ENCODE data around the gene OTOF.
"Not testable (repeated sequence)": the region's sequence is repeated elsewhere in the genome, so short reads cannot be mapped to it uniquely, and the experiment has no call there.

The OTOF gene

DNA sequence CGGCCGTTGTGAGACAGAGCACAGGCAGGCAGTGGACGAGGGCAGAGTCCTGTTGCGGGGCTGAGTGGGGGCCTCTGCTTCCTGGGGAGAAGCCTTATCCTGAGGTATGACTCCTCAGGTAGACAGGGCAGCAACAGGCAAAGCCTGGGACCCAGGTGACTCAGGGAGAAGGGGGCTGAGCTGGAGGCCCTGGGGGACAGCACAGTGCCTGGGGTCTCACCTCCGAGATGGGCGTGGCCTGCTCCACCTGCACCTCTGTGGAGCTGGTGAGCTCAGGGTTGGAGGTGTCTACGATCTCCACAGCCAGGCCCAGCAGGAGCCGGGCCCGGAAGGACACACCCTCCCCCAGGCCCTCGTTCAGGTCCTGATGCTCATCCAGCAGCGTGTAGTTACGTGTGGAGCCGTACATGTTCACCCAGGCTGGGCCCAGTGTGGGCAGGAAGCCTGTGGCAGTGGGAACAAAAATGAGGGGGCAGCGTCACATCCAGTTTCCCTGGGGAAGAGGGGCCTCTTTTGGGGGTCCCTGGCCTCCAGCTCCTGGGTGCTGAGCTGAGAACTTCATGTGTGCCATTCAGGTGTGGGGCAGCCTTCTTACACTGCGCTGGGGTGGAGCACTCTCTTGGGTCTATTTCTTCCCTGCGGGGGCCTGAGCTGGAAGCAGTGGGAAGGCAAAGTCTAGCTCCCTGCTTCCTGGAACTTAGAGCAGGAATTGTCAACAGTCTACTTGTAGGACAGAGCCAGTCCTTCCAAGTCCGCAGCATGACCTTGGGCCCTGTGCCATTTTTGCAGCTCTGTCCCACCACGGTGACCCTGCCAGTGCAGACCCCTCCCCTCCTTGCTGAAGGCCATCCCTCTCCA is 2.9 kb upstream of the OTOF start:
- no peak for DNase-seq (ENCODE audit: low spot score)

- no peak for DNase-seq (ENCODE audit: low spot score)
Measured at GRCh38 chr2:26479789-26480565, 2.1 kb upstream of the OTOF start.

DNA sequence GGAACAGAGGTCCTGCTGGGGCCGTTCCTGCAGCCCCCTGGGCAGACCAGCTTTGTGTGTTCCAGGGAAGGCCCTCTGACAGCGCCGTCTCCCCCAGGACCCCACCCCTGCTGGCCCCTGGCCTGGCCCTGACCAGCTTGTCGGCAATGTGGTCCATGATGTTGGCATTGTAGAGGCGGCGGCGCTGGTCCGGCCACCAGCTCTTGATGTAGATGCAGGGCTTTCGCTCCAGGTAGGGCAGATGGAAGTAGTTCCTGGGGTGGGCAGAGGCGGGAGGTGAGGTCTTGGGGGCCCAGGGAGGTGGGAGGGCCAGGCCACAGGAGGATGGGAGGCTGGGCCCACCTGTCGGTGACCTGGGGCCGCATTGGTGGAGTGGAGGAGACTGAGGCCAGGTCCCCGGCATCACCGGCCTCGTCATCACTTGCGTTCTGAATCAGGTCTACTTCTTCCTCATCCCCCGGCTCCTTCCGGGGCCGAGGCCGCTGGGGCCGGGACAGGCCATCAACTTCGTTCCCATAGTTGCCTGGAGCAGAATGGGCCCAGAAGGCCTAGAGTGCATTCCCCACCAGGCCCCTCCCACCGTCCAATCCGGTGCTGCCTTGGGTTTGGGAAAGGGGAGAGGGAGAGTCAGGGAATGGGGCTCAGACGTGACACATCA is 1.3 kb upstream of the OTOF start:
- DNase-seq (ENCODE audit: low spot score) = no peak

DNA sequence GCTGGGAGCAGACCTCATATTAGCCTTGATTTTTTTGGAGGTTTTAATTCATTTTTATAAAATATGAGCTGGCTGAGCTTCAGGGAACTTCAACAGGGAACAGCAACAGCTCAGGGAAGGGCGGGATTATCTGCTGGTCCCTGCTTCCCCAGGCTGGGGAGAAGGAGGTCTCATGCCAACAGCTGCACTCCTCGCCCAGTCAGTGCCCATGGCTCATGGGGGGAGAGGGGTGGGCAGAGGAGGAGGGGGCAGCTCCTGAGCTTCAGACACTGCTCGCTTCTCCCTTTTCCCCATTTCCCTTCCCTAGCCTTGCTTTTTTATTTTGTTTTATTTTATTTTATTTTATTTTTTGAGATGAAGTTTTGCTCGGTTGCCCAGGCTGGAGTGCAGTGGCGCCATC is 442 bp upstream of the OTOF start:
- DNase-seq (ENCODE audit: low spot score) = no peak

DNA sequence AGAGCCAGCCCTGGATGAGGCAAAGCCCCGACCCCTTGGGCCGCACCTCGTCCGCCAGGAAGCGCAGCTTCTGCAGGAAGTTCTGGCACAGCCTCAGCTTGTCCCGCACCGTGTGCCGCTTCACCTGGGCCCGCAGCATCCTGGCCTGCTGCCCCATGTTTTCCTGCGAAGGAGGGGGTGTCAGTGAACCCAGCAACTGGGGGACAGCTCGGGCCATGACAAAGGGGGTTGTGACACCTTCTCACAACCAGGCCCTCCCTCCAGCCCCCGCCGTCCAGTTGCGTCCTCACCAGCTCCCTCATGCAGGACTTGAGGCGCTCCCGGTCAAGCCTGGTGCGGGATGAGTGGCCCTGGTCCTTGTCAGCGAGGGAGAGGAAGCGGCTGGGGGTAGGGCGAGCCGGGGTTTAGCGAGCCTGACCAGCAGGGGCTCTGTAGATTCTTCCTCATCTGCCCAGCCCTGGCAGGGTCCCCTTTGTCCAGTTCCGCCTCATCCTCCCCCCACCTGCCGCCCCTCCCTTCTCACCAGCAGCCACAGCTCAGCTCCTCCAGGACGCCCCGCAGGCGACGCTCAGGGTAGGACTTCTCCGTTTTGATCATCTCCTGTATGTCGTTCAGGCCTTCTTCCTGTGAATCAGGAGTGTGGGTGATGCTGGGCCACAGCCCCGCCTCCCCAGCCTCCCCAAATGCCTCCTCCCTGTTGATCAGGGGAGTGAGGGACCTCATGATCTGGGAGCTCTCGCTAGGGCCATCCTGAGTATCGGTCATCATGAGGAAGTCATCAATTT is 606 bp downstream of the OTOF start:
- DNase-seq (ENCODE audit: low spot score) = no peak

DNA sequence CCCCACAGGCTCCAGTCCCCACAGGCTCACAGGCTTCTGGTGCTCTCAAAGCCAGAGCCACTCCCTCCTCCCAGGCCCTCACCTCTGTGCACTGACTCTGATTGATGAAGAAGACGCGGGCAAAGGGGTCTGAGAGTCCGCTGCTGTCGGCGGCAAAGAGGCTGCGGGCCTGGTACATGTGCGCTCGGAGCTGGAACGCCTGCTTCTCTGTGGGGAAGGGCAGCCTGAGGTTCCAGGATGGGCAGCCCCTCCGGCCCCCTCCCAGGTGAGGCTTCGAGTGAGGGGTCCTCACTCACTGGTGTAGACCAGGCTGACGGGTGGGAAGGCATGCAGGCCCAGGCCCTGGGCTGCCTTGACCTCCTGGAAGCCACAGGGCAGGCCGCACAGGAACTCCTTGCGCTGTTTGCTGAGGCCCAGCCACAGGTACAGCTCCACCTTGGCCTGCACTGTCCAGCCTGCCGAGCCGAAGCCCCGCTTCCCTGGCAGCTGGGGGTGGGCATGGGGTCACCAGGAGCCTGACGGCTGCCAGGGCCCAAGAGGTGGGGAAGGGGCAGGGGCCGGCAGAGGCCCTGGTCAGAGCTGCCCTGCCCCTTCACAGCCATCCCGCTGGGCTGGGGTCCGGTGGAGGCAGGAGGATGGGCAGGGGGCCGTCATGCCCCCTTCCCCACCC is 2.0 kb downstream of the OTOF start:
- no peak for DNase-seq (ENCODE audit: low spot score)

DNA sequence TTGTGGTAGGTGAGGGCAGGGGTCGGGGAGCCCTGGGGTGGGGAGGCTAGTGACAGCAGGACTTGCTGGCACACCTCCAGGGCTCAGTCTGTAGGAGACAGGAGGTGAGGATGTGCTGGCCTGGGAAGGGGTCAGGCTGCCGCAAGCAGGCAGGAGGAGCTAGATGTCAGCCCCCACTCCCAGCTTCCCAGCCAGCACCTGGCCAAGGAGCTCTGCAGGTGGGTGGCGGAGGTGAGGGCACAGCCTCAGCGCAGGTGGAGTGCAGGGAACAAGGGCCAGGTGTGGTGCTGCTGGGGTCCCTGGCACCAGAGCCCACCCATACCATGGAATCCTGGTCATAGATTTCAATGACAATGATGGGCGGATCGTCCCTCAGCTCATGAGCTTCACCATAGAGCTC is 2.9 kb downstream of the OTOF start:
- no peak for DNase-seq (ENCODE audit: low spot score)

DNA sequence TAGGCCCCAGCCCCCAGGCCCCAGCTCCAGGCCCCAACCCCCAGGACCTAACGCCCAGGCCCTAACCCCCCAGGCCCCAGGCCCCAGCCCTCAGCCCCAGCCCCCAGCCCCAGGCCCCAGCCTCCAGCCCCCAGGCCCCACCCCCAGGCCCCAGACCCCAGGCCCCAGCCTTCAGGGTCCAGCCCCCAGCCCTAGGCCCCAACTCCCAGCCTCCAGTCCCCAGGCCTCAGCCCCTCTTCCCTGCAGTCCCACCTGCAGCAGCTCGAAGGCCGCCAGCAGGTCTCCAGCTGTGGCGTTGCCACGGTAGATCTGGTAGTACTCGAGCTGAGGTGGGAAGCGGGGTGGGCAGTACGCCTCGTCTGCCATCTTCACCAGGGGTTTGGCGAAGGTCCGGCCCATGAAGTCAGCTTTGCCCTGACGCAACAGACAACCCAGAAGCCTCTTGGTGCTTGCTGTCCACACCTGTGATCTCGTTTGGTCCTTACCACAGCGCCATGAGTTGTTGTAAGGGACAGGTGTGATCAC is 3.6 kb downstream of the OTOF start:
- no peak for DNase-seq (ENCODE audit: low spot score)

- DNase-seq (ENCODE audit: low spot score) = no peak
Measured at GRCh38 chr2:26473796-26474195, 4.1 kb downstream of the OTOF start.

GRCh38 chr2:26472821-26473655 is 4.9 kb downstream of the OTOF start:
- no peak for DNase-seq (ENCODE audit: low spot score)

DNA sequence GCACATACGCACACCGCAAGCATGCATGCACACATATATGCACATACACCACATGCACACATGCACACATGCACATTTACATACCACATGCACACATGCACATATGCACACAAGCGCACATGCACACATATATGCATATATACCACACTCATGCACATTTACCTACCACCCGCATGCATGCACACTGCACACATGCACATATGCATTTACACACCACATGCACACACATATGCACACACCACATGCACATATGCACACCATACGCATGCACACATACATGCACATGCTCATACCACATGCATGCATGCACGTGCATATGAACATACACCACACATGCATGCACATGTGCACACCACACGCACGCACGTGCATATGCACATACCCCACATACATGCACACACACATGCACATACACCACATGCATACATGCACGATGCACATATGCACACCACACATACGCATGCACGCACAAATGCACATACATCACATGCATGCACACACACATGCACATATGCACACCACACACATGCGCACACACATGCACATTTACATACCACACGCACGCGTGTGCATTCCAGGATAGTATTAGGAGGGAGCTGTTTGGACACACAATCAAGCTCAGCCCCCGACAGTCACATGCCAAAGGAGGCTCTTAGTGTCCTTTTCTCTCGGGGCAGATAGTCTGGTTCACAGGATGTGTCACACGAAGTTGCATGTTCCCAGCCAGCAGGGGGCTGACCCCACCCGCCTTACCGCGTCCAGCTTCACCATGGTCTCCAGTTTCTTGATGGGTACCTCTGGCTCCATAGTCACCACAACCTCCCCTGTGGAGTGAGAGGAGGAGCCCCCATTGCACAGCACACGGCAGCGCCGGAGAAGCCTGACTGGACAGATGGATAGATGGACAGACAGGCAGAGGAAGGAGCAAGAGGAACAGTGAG is 5.9 kb downstream of the OTOF start:
- DNase-seq (ENCODE audit: low spot score) = no peak

DNA sequence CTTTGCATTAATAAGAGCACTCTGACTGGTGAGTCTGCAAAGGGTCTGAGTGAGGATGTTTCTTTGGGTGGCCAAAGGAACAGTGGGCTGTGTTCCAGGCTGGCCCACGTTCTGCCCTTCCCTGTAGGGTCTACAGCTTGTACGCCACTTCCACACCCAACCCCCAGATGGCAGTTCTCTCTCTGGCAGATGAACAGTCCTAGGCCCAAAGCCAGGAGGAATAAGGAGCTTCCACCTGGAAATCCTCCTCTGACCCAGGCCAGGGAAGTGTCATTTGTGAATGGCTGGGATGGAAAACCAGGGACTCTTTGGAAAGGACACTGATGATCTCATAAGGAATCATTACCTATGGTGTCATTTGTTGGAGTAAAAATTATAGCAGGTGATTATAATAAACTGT is 6.6 kb downstream of the OTOF start:
- DNase-seq (ENCODE audit: low spot score) = no peak

DNA sequence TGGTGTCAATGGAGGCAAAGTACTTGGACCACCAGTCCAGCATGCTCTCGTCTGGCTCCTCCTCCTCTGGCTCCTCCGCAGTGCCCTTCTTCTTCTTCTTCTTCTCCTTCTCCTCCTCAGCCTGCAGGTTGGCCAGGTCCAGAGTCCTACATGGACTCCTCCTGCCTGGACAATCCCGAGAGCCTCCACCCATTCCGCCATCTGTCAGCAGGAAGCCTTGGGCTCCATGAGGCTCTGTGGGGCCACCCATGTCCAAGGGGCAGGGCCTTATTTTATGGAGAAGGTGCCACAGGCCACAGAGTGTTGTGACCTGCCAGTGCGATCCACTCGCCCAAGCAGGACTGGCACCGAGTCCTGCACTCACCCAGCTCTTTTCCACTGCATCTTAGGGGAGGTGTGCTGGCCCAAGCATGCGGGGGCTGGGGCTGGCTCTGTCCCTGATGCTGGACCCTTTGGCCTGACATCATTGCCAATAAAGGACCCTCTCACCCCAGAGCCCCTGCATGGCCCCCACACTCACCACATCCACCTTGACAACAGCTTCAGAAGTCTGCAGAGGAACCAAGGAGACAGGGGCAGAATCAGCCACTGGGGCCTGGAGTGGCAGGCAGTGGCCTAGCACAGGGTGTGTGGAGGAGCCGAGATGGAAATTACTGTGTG is 7.2 kb downstream of the OTOF start:
- no peak for DNase-seq (ENCODE audit: low spot score)

DNA sequence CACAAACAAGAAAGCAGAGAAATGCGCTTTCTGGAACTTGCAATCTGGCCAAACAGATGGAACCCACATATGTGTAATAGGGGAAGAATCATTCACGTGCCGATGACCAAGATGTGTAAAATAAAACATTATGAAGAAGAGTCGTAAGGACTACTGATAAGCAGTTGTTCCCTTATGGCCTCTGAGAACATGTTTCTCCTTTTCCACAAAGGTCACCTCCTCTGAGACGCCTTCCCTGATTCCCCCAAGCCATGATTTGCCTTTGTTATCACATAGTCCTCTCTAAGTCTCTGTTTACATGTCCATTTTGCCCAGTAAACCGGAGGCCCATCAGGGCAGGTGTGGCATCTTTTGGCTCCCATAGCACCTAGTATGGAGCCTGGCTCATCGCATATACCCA is 8.0 kb downstream of the OTOF start:
- no peak for DNase-seq (ENCODE audit: low spot score)

DNA sequence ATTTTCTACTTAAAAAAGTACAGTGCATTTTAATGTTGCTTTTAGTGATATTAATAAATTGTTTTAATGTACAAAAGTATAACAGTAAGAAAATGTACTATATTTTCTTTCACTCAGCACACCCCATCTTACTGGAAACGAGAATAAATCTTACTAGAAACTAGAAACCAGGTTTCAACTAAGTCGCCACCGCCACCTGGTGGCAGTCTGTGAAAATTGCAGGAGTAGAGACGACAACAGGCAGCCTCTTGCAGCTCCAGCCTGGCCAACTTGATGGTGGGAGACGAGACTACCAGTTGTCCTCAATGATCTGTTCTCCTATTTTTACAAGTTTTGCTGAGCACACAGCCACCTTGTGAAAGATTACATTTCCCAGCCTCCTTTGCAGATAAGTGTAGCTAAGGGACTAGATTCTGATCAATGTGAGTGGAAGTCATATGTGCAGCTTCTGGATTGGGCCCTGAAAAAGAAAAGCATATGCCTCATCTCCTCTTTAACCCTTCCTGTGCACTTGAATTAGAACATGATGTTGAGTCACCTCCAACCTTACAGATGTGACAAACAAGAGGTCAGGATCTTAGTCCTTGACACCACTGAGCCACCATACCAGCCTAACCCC is 8.7 kb downstream of the OTOF start:
- no peak for DNase-seq (ENCODE audit: low spot score)

GRCh38 chr2:26468544-26468943 is 9.4 kb downstream of the OTOF start:
- DNase-seq (ENCODE audit: low spot score) = not testable (repeated sequence)

DNA sequence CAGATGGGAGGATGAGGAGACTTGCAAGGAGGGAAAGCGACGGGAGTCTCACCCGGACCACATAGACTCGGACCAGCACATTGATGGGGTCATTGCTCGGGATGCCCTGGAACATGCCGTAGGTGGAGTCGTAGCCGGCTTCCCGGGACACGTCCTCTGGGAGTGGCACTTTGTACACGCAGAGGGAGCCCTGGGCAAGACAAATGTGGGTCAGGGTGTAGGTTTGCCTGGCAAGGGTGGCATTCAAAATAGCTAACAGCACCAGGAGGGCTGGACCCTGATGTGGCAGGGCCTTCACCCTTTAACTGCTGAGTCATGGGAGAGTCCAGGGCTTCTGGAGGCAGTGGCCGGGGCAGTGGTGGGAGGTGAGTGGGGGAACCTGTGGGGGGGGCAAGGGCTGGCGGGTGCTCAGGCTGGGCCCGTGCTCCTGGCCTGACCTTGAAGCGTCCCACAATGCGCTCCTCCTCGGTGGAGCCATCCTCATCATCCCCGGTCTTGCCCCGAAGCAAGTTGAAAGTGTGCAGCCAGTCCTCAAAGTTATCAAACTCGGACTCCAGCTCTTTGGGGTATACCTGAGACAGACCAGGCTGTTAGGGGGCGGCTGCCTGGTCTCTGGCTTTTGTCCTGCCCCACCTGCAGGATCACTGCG is 11.1 kb downstream of the OTOF start:
- DNase-seq (ENCODE audit: low spot score) = no peak
